Chondrocyte (in vitro differentiated cells): Measurements from ENCODE around the gene SPEF1. TPM values are rescaled to one million over a fixed set of nuclear protein-coding genes. Genes with fewer than 3 reads are reported as not detected.

ENCODE experiments used
- DNase-seq: peaks from one replicate; pipeline ENCODE4 v3.0.0; 2021; ENCODE audit warnings: mixed read lengths, low spot score
- H3K27ac Mint-ChIP-seq: one replicate; pipeline ENCODE4 v1.8.0; 2021; ENCODE audit warnings: mild to moderate bottlenecking, moderate library complexity, mixed read lengths; ENCODE audit not compliant: unreplicated experiment
- H3K27me3 Mint-ChIP-seq: 2 replicates; pipeline ENCODE4 v1.8.0; 2021; ENCODE audit warnings: low read depth, mixed read lengths
- H3K36me3 Mint-ChIP-seq: 2 replicates; pipeline ENCODE4 v1.8.0; 2021; ENCODE audit warnings: low read depth, mixed read lengths
- H3K4me1 Mint-ChIP-seq: 2 replicates; pipeline ENCODE4 v1.8.0; 2021; ENCODE audit warnings: low read depth, mild to moderate bottlenecking, mixed read lengths
- H3K4me3 Mint-ChIP-seq: one replicate; pipeline ENCODE4 v1.8.0; 2021; ENCODE audit warnings: mild to moderate bottlenecking, moderate library complexity, mixed read lengths; ENCODE audit not compliant: unreplicated experiment
- H3K9me3 Mint-ChIP-seq: 2 replicates; pipeline ENCODE4 v1.8.0; 2021; ENCODE audit warnings: low read depth, mixed read lengths
- CTCF ChIP-seq: fragments of 200-600 bp; sonication (generic); IDR thresholded peaks from 2 replicates; pipeline ENCODE4 v1.5.0; 2021; ENCODE audit warnings: antibody characterized with exemption, mild to moderate bottlenecking, moderate library complexity
- total RNA-seq: library from RNA; stranded (reverse); gene quantifications from 3 replicates; pipeline ENCODE4 v1.2.1, GENCODE V29; 2021

The SPEF1 gene
- total RNA-seq, 1 donor from 2014 or later = 0.12 TPM

GRCh38 chr20:3748073-3748472 is 33.2 kb downstream of the SPEF1 start:
- Mint-ChIP-seq H3K36me3 (peaks cover 2% of the 10 kb centered on the region), H3K27ac (no peak overlapping the region), H3K4me3 (no peak overlapping the region), H3K9me3 (no peaks in the 10 kb centered on the region), H3K27me3 (peaks cover 10% of the 10 kb centered on the region), H3K4me1 (peaks cover 8% of the 10 kb centered on the region)
- TF ChIP-seq CTCF = no peak
- DNase-seq = no peak

- no peak overlapping the region for H3K27ac Mint-ChIP-seq
- no peaks in the 10 kb centered on the region for H3K9me3 Mint-ChIP-seq
- H3K4me3 Mint-ChIP-seq = no peak overlapping the region
- no peak for DNase-seq
- H3K36me3 Mint-ChIP-seq = peaks cover 2% of the 10 kb centered on the region
- H3K4me1 Mint-ChIP-seq = peaks cover 8% of the 10 kb centered on the region
- TF ChIP-seq CTCF = no peak
- H3K27me3 Mint-ChIP-seq = peaks cover 10% of the 10 kb centered on the region
These were observed 33.8 kb downstream of the SPEF1 start for GRCh38 chr20:3747471-3747870.

DNA sequence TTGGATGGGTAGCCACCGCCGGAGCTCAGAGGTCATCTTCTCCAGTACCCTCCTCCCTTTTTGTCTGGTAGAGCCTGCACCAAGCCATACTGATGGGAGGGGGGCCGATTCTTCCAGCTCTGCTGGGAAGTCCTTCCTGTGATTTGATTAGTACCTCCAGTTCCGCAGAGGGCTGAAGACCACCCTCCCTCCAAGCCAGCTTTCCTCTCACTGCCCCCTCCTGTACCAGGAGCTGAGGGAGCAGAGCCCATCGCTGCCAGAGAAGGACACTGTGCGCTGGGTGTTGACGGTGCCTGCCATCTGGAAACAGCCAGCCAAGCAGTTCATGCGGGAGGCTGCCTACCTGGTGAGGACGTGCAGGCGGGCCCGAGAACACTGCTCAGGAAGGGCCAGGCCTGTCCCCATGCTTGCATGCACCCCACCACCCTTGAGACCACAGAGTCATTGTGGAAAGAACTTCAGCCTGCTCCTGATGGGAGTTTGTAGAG is 35.5 kb downstream of the SPEF1 start:
- H3K27me3 Mint-ChIP-seq = peaks cover 10% of the 10 kb centered on the region
- H3K27ac Mint-ChIP-seq = no peak overlapping the region
- peaks cover 8% of the 10 kb centered on the region for H3K4me1 Mint-ChIP-seq
- no peaks in the 10 kb centered on the region for H3K9me3 Mint-ChIP-seq
- DNase-seq = no peak
- no peak for TF ChIP-seq CTCF
- H3K4me3 Mint-ChIP-seq = no peak overlapping the region
- peaks cover 2% of the 10 kb centered on the region for H3K36me3 Mint-ChIP-seq

DNA sequence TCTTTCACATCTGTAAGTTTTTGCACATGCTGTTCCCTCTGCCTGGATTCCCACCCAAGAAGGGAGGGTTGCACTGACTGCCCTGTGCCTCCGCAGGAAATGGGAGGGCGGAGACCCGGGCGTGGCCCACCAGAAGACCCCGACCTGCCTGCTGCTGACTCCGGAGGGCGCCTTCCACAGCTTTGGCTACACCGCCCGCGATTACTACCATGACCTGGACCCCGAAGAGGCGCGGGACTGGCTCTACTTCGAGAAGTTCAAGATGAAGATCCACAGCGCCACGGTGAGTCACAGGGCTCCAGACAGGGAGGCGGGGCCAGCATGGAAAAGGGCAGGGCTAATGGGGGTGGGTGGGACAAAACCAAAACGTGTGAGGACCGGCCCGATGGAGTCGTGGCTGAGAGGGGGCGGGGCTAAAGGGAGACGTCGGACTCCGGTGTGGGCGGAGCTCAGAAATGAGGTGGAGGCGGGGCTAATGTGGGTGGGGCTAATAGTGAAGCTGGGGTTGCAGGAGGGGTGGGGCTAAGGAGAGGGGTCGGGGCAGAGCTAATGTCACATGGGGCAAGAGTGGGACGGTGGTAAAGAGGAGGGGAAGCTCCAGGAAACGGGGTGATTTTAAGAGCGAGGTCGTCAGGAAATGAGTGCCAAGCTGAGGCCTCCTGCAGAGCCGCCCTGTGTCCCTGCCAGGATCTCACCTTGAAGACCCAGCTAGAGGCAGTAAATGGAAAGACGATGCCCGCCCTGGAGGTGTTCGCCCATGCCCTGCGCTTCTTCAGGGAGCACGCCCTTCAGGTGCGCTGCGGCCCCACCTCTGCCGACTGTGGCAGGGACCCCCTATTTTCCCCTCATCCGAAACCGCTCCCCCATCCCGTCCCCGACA is 36.2 kb downstream of the SPEF1 start:
- H3K27ac Mint-ChIP-seq = no peak overlapping the region
- no peaks in the 10 kb centered on the region for H3K9me3 Mint-ChIP-seq
- H3K4me1 Mint-ChIP-seq = peaks cover 6% of the 10 kb centered on the region
- peaks cover 9% of the 10 kb centered on the region for H3K27me3 Mint-ChIP-seq
- H3K36me3 Mint-ChIP-seq = peaks cover 2% of the 10 kb centered on the region
- H3K4me3 Mint-ChIP-seq = peak overlapping the region; percentile 62
- peak; percentile 87 for DNase-seq
- no peak for TF ChIP-seq CTCF

DNA sequence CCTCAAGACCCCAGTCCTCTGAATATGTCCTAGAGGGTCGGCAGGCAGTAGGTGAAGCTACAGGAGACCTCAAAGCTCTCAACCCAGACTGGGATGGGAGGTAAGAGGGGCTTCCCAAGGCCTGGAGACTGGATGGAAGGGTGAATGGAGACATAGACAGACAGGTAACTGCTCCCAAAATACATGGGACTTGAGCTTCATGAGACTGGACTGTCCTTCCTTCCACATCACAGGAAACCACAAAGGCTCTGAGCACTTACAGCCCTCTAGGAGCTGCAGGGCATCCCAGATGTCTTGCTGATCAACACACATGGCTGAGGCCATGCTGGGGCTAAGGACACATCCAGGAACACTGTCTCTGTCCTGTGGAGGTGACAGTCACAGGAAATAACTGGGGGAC is 37.2 kb downstream of the SPEF1 start:
- Mint-ChIP-seq H3K4me1 (peaks cover 4% of the 10 kb centered on the region), H3K4me3 (no peak overlapping the region), H3K27ac (no peak overlapping the region), H3K9me3 (no peaks in the 10 kb centered on the region), H3K36me3 (peaks cover 2% of the 10 kb centered on the region), H3K27me3 (peaks cover 8% of the 10 kb centered on the region)
- TF ChIP-seq CTCF = no peak
- DNase-seq = peak; percentile 28
